H1 (cell line): ENCODE results near the gene DCAF4L1. TPM values are rescaled to one million over a fixed set of nuclear protein-coding genes. Genes with fewer than 3 reads are reported as not detected.

ENCODE experiments used
- CTCF ChIA-PET: fragments of 300-600 bp; sonication (Branson Sonifier 250); formaldehyde crosslinking; loops from one replicate; lab custom pipeline; 2021; ENCODE audit not compliant: partially characterized antibody; lab: Charles Lee
- POLR2A ChIA-PET: fragments of 300-600 bp; sonication (Branson Sonifier 250); formaldehyde crosslinking; loops from one replicate; lab custom pipeline; 2021; ENCODE audit warnings: inconsistent platforms; ENCODE audit not compliant: partially characterized antibody; lab: Charles Lee
- DNase-seq, 2 experiments: peaks; one replicate each; pipeline versions ENCODE4 v3.0.0 to v3.0.0-alpha.2; 2010 to 2022; ENCODE audit warnings: low spot score in 2 of 2, low read depth in 1 of 2, mixed read lengths in 1 of 2
- FAIRE-seq: peaks from 2 replicates; lab custom pipeline; 2011; peaks lifted over from hg19 to GRCh38; lab: Jason Lieb, UNC
- H2AFZ ChIP-seq: 2 replicates; pipeline ENCODE4 v1.8.1; 2012; ENCODE audit warnings: low read length, inconsistent platforms
- H2AK5ac ChIP-seq: 2 replicates; pipeline ENCODE4 v1.6.1; 2013; ENCODE audit warnings: low read depth, low read length
- H2BK120ac ChIP-seq: replicated peaks from 2 replicates; pipeline ENCODE3; 2013; ENCODE audit warnings: low read depth, low read length, inconsistent platforms
- H2BK12ac ChIP-seq: 2 replicates; pipeline ENCODE4 v1.6.1; 2013; ENCODE audit warnings: low read depth, low read length
- H2BK15ac ChIP-seq: 2 replicates; pipeline ENCODE4 v1.6.1; 2013; ENCODE audit warnings: low read length
- H2BK20ac ChIP-seq: 2 replicates; pipeline ENCODE4 v1.6.1; 2013; ENCODE audit warnings: low read length
- H2BK5ac ChIP-seq: 2 replicates; pipeline ENCODE4 v1.6.1; 2013; ENCODE audit warnings: low read depth, low read length
- H3K14ac ChIP-seq: 2 replicates; pipeline ENCODE4 v1.6.1; 2013; ENCODE audit warnings: inconsistent platforms; ENCODE audit not compliant: insufficient read length
- H3K18ac ChIP-seq: 2 replicates; pipeline ENCODE4 v1.6.1; 2013; ENCODE audit warnings: low read length; ENCODE audit errors: extremely low read depth
- H3K23ac ChIP-seq: 2 replicates; pipeline ENCODE4 v1.6.1; 2013; ENCODE audit warnings: inconsistent platforms; ENCODE audit not compliant: insufficient read length
- H3K23me2 ChIP-seq: 2 replicates; pipeline ENCODE4 v1.6.1; 2013; ENCODE audit warnings: low read depth, low read length
- H3K27ac ChIP-seq: 2 replicates; pipeline ENCODE4 v1.6.1; 2011; ENCODE audit warnings: low read depth, low read length, inconsistent platforms
- H3K27me3 ChIP-seq, 4 experiments: replicated peaks in 1 of 4; 1 replicate in 1 of 4; 2 replicates in 3 of 4; pipeline versions ENCODE4 v1.6.1 to v1.8.1; 2011 to 2013; ENCODE audit warnings: low read length in 3 of 4, mild to moderate bottlenecking in 3 of 4, inconsistent platforms in 2 of 4, mixed read lengths in 2 of 4, moderate library complexity in 1 of 4; ENCODE audit not compliant: control insufficient read depth in 3 of 4, insufficient read depth in 3 of 4; ENCODE audit errors: extremely low read depth in 1 of 4
- H3K36me3 ChIP-seq, 4 experiments: 2 replicates each; pipeline versions ENCODE4 v1.6.1 to v1.8.1; 2011 to 2013; ENCODE audit warnings: mild to moderate bottlenecking in 4 of 4, low read length in 3 of 4, moderate library complexity in 2 of 4, control low read depth in 1 of 4, inconsistent platforms in 1 of 4; ENCODE audit not compliant: insufficient read depth in 4 of 4, control insufficient read depth in 2 of 4
- H3K4ac ChIP-seq: replicated peaks from 2 replicates; pipeline ENCODE3; 2013; ENCODE audit warnings: low read length, low read depth, mixed read lengths, inconsistent platforms; ENCODE audit not compliant: insufficient read length
- H3K4me1 ChIP-seq, 4 experiments: replicated peaks in 1 of 4; 1 replicate in 1 of 4; 2 replicates in 3 of 4; pipeline versions ENCODE4 v1.6.1 to v1.8.1; 2011 to 2013; ENCODE audit warnings: low read length in 3 of 4, inconsistent platforms in 2 of 4, mixed read lengths in 1 of 4; ENCODE audit not compliant: insufficient read depth in 4 of 4, control insufficient read depth in 3 of 4
- H3K4me2 ChIP-seq, 2 experiments: 2 replicates each; pipeline versions ENCODE4 v1.6.1 to v1.8.1; 2011 to 2013; ENCODE audit warnings: low read depth in 2 of 2, low read length in 2 of 2, control low read depth in 1 of 2, inconsistent platforms in 1 of 2, mild to moderate bottlenecking in 1 of 2; ENCODE audit not compliant: insufficient read depth in 1 of 2
- H3K4me3 ChIP-seq, 4 experiments: fragments of 200-600, 300-600 bp in 1 of 4; sonication (generic), shearing (Covaris generic), sonication (Bioruptor Twin) in 1 of 4; 2 replicates each; pipeline versions ENCODE4 v1.5.1 to v1.8.1; 2011 to 2016; ENCODE audit warnings: low read length in 4 of 4, low read depth in 3 of 4, control low read depth in 2 of 4, inconsistent platforms in 2 of 4, mild to moderate bottlenecking in 2 of 4, mixed read lengths in 1 of 4, moderate library complexity in 1 of 4; ENCODE audit not compliant: insufficient read depth in 2 of 4; ENCODE audit errors: extremely low read depth in 1 of 4
- H3K56ac ChIP-seq: replicated peaks from 2 replicates; pipeline ENCODE3; 2013; ENCODE audit warnings: low read depth, mild to moderate bottlenecking, mixed read lengths, low read length, inconsistent platforms; ENCODE audit not compliant: insufficient read length
- H3K79me1 ChIP-seq: 2 replicates; pipeline ENCODE4 v1.6.1; 2013; ENCODE audit warnings: low read depth, low read length, control low read depth
- H3K79me2 ChIP-seq, 2 experiments: 2 replicates each; pipeline versions ENCODE4 v1.6.1 to v1.8.1; 2012 to 2013; ENCODE audit warnings: low read length in 2 of 2, mild to moderate bottlenecking in 2 of 2, inconsistent platforms in 1 of 2; ENCODE audit not compliant: insufficient read depth in 2 of 2, control insufficient read depth in 1 of 2
- H3K9ac ChIP-seq, 4 experiments: replicated peaks in 1 of 4; 1 replicate in 1 of 4; 2 replicates in 3 of 4; pipeline versions ENCODE4 v1.6.1 to v1.8.1; 2011 to 2013; ENCODE audit warnings: low read depth in 3 of 4, low read length in 3 of 4, control low read depth in 2 of 4, mild to moderate bottlenecking in 2 of 4, moderate library complexity in 2 of 4, inconsistent platforms in 1 of 4; ENCODE audit errors: extremely low read depth in 1 of 4
- H3K9me3 ChIP-seq, 2 experiments: 2 replicates each; pipeline versions ENCODE4 v1.6.1 to v1.8.1; 2012 to 2013; ENCODE audit warnings: mild to moderate bottlenecking in 2 of 2, moderate library complexity in 2 of 2, control low read depth in 1 of 2, inconsistent platforms in 1 of 2, low read depth in 1 of 2, low read length in 1 of 2, mixed read lengths in 1 of 2; ENCODE audit not compliant: insufficient read depth in 2 of 2
- H4K20me1 ChIP-seq, 2 experiments: replicated peaks in 1 of 2; 2 replicates each; pipeline versions ENCODE3 to v1.8.1; 2011 to 2013; ENCODE audit warnings: inconsistent platforms in 2 of 2, low read length in 2 of 2, mild to moderate bottlenecking in 1 of 2; ENCODE audit not compliant: insufficient read depth in 2 of 2, control insufficient read depth in 1 of 2
- H4K5ac ChIP-seq: 2 replicates; pipeline ENCODE4 v1.6.1; 2013; ENCODE audit warnings: low read length, low read depth, mixed read lengths, inconsistent platforms; ENCODE audit not compliant: insufficient read length
- H4K8ac ChIP-seq: 2 replicates; pipeline ENCODE4 v1.8.0; 2013; ENCODE audit warnings: mild to moderate bottlenecking, moderate library complexity, low read length, inconsistent platforms; ENCODE audit not compliant: insufficient read depth; ENCODE audit errors: extremely low read depth
- H4K91ac ChIP-seq: replicated peaks from 2 replicates; pipeline ENCODE3; 2013; ENCODE audit warnings: low read length, mixed read lengths, inconsistent platforms; ENCODE audit not compliant: insufficient read length
- MAFK ChIP-seq: IDR thresholded peaks from 2 replicates; pipeline ENCODE4 v1.6.1; 2012; ENCODE audit warnings: low read depth, mild to moderate bottlenecking, improper control_type of control experiment, low read length
- RBBP5 ChIP-seq: IDR thresholded peaks from 2 replicates; pipeline ENCODE4 v1.7.1; 2012; ENCODE audit warnings: low read depth, mild to moderate bottlenecking, inconsistent platforms, low read length, moderate library complexity, borderline replicate concordance
- WGBS, 2 experiments: shearing (Covaris generic) in 1 of 2; methylation state at CpG; one replicate each; pipeline versions ENCODE4 v1.1.6 to v1.1.7; 2013 to 2015; ENCODE audit warnings: low lambda C conversion rate in 2 of 2, mixed read lengths in 2 of 2, inconsistent platforms in 1 of 2, low coverage in 1 of 2, missing lambda C conversion rate in 1 of 2; ENCODE audit not compliant: insufficient replicate concordance in 2 of 2, insufficient coverage in 1 of 2, insufficient read length in 1 of 2; ENCODE audit errors: extremely low coverage in 1 of 2, missing lambda C conversion rate in 1 of 2; 5-methylcytosine and 5-hydroxymethylcytosine counted together
- polyA plus RNA-seq, 7 experiments: library from polyadenylated mRNA; depleted of rRNA in 3 of 7; stranded (reverse) in 5 of 7; unstranded in 2 of 7; fragments of >200 nt in 5 of 7; fragments of 200-250 nt in 2 of 7; gene quantifications; 1 replicate in 5 of 7; 2 replicates in 1 of 7; 4 replicates in 1 of 7; pipeline versions ENCODE4 v1.2.1 to v1.2.3, GENCODE V29; 2011 to 2013; ENCODE audit warnings: missing spikeins in 2 of 7, mixed read lengths in 2 of 7
- total RNA-seq: library from RNA; stranded (reverse); fragmentation: NEBNext Ultra II Directional; extraction: Animal tissue kit (Norgen Biotek cat#: 25700); gene quantifications from 2 replicates; pipeline ENCODE4 v1.2.1, GENCODE V29; 2021

DCAF4L1 gene
- total and polyA plus RNA-seq, 2 of the 8 experiments (the other 6 are each of a cell fraction or from before 2014, with no cell fraction given), result 0.06 to 0.15 TPM

GRCh38 chr4:41939016-41939626 is 42.4 kb upstream of the DCAF4L1 start:
- Histone ChIP-seq H4K5ac (no peak overlapping the region), H3K79me2 (peaks cover 6 to 64% of the 10 kb centered on the region in 2 experiments), H3K79me1 (peaks cover 4% of the 10 kb centered on the region; the same call in 1 of the 2 replicates), H3K4me3 (no peak overlapping the region), H2BK120ac (no peak overlapping the region), H3K56ac (no peak overlapping the region), H2BK15ac (no peak overlapping the region), H2BK20ac (no peak overlapping the region), H2BK5ac (no peak overlapping the region), H3K23ac (no peak overlapping the region), H2AFZ (no peak overlapping the region), H4K91ac (no peak overlapping the region), H3K27ac (no peak overlapping the region), H3K4me2 (no peak overlapping the region), H2BK12ac (no peak overlapping the region), H4K20me1 (peaks cover 0 to 2% of the 10 kb centered on the region in 2 experiments), H3K4me1 (peaks cover 0 to 6% (median 2%) of the 10 kb centered on the region in 4 experiments; a peak in 3 of 7 replicates), H3K18ac (no peak overlapping the region), H4K8ac (no peak overlapping the region), H2AK5ac (no peak overlapping the region), H3K9me3 (no peaks in the 10 kb centered on the region), H3K9ac (no peak overlapping the region), H3K27me3 (no peaks in the 10 kb centered on the region), H3K36me3 (peaks cover 0 to 49% (median 11%) of the 10 kb centered on the region in 4 experiments; a peak in 5 of 8 replicates), H3K4ac (no peak overlapping the region), H3K14ac (no peak overlapping the region), H3K23me2 (peaks cover 4% of the 10 kb centered on the region; the same call in 1 of the 2 replicates)
- CTCF ChIA-PET, result interaction anchor here (1.0 kb wide), 1 partner anchor 18 kb away, joined by 4 read pairs; no protein-coding TSS in a partner anchor
- no peak for FAIRE-seq
- TF ChIP-seq RBBP5 (no peak), MAFK (peak; percentile 41; the same call in 1 of the 2 replicates)
- DNase-seq, result no peak
- WGBS, 2 experiments, result 87% methylated on average over 3 of the region's 3 CpGs; no CpG with 5 or more reads in 1 of the 2 experiments
- POLR2A ChIA-PET, result interaction anchor here (1.0 kb wide), 1 partner anchor 20 kb away, joined by 3 read pairs; no protein-coding TSS in a partner anchor
